IPS-20b (cell line): ENCODE data around the gene UGT2A2.

Experiments
- H3K27ac ChIP-seq: one replicate; pipeline ENCODE4 v1.5.1; 2013; ENCODE audit warnings: low read length
- H3K27me3 ChIP-seq: 2 replicates; pipeline ENCODE4 v1.6.1; 2013; ENCODE audit warnings: mild to moderate bottlenecking, low read length, inconsistent platforms; ENCODE audit not compliant: insufficient read depth
- H3K36me3 ChIP-seq: 2 replicates; pipeline ENCODE4 v1.6.1; 2013; ENCODE audit warnings: low read depth, mild to moderate bottlenecking, inconsistent platforms, low read length, moderate library complexity; ENCODE audit not compliant: insufficient read depth
- H3K4me1 ChIP-seq: 2 replicates; pipeline ENCODE4 v1.6.1; 2013; ENCODE audit warnings: mild to moderate bottlenecking, control low read depth, inconsistent platforms, low read length, moderate library complexity; ENCODE audit not compliant: insufficient read depth
- H3K4me3 ChIP-seq: 2 replicates; pipeline ENCODE4 v1.5.1; 2013; ENCODE audit warnings: mild to moderate bottlenecking, low read length, inconsistent platforms
- H3K9ac ChIP-seq: 2 replicates; pipeline ENCODE4 v1.6.1; 2013; ENCODE audit warnings: low read depth, mild to moderate bottlenecking, inconsistent platforms, low read length, moderate library complexity
- H3K9me3 ChIP-seq: 2 replicates; pipeline ENCODE4 v1.6.1; 2013; ENCODE audit warnings: mild to moderate bottlenecking, low read depth, low read length, inconsistent platforms; ENCODE audit not compliant: insufficient read depth

The UGT2A2 gene

DNA sequence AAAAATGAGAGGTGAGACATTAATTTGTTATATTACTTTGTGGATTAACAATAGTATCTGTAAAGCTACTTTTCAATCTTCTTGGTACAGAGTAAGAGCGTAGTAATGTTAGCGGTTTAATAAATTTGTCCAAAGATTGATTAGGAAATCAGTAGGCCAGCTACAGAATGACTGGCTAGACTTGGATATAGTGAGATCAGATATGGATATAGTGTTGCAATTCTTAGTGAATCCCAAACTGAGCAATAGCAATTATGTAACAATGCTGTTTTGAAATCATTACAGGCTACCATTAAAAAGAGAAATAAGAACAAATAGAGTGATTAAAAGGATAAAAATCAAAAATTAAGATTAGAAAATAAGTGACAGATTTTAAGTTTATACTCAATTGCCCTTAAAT is 847 bp upstream of the UGT2A2 start:
- H3K36me3 ChIP-seq: no peaks in the 10 kb centered on the region
- H3K4me3 ChIP-seq: no peak overlapping the region
- no peaks in the 10 kb centered on the region for H3K9me3 ChIP-seq
- no peak overlapping the region for H3K9ac ChIP-seq
- no peaks in the 10 kb centered on the region for H3K27me3 ChIP-seq
- H3K4me1 ChIP-seq: no peaks in the 10 kb centered on the region
- H3K27ac ChIP-seq: no peak overlapping the region

DNA sequence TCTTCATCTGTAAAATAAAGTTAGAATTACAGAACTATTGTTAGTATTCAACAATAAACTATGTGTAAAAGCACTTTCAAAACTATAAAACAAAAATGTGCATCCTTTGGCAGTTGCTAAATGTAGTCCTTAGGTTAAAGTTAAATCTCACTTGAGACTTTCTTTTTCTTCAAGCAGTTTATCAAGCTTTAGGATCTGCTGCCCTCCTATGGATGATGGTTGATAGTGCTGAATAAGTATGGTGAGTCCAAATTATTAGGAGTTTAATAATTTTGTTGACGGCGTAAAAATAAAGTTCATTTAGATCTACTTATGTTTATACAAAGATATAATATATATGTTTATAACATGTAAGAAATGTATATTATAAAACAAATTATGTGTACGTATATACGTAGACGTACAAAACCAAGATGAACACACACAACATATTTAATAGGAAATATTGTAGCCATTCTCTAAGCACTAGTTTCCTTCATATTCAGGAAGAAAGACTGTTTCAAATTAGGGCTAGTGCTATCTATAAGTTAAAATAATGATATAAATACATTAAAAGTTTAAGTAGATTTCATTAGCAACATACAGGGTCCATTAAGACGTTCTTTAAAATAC is 22.3 kb downstream of the UGT2A2 start:
- H3K36me3 ChIP-seq: no peaks in the 10 kb centered on the region
- no peak overlapping the region for H3K4me3 ChIP-seq
- no peak overlapping the region for H3K27ac ChIP-seq
- H3K27me3 ChIP-seq: no peaks in the 10 kb centered on the region
- no peak overlapping the region for H3K9ac ChIP-seq
- H3K9me3 ChIP-seq: no peaks in the 10 kb centered on the region
- H3K4me1 ChIP-seq: no peaks in the 10 kb centered on the region

DNA sequence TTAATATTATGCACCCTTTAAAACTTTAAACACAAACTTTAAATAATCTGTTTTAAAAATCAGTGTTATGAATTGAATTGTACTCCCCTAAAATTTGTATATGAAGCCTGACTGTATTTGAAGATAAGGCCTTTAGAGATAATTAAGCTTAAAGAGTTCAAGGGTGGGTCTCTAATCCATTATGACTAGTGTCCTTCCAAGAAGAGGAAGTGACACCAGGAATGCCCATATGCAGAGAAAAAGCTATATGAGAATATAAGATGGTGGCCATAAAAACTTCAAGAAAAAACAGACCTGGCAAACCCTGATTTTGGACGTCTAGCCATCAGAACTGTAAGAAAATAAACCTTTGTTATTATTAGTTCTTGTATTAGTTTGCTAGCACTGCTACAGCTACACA is 29.0 kb downstream of the UGT2A2 start:
- Histone ChIP-seq H3K27me3 (no peaks in the 10 kb centered on the region), H3K4me1 (no peaks in the 10 kb centered on the region), H3K27ac (no peak overlapping the region), H3K9me3 (no peaks in the 10 kb centered on the region), H3K9ac (no peak overlapping the region), H3K36me3 (no peaks in the 10 kb centered on the region), H3K4me3 (no peak overlapping the region)

DNA sequence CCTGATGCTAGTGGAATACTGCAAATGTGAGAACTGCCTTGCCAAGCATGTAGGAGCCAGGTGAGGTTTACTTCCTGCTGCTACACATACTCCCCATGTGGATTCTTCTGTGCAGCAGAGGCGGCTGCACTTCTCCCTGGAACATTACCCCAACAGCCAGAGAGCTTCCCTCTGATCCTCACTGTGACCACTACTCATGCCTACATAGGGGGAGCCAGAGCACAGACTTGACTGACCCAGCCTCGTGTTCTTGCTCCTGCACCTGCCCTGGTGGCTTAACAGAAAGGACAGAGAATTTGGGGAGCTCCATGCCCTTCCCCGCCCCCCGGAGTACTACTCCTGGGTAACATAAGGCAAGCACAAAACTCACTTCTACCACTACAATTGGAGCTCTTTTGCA is 38.4 kb downstream of the UGT2A2 start:
- Histone ChIP-seq H3K9ac (no peak overlapping the region), H3K4me3 (no peak overlapping the region), H3K27ac (no peak overlapping the region), H3K9me3 (no peaks in the 10 kb centered on the region), H3K27me3 (no peaks in the 10 kb centered on the region), H3K4me1 (no peaks in the 10 kb centered on the region), H3K36me3 (no peaks in the 10 kb centered on the region)

DNA sequence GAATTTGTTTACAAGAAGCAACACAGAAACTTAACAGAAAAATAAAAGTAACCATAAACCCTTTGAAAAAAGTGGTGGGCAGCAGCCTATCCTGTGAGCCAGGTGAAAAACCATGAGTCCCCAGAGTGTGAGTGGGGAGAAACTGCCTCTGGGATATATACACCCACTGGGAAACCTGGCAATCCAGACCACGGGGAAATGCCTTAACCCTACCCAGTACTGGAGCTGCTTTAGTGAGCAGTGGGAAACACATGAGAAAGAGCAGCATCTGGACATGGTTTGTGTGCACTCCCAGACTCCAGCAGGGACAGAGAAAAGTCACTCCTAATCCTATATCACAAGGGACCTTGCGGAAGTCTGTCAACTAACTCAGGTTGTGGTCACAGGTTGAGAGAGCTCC is 39.4 kb downstream of the UGT2A2 start:
- Histone ChIP-seq H3K27me3 (no peaks in the 10 kb centered on the region), H3K4me3 (no peak overlapping the region), H3K4me1 (no peaks in the 10 kb centered on the region), H3K27ac (no peak overlapping the region), H3K9ac (no peak overlapping the region), H3K36me3 (no peaks in the 10 kb centered on the region), H3K9me3 (no peaks in the 10 kb centered on the region)

DNA sequence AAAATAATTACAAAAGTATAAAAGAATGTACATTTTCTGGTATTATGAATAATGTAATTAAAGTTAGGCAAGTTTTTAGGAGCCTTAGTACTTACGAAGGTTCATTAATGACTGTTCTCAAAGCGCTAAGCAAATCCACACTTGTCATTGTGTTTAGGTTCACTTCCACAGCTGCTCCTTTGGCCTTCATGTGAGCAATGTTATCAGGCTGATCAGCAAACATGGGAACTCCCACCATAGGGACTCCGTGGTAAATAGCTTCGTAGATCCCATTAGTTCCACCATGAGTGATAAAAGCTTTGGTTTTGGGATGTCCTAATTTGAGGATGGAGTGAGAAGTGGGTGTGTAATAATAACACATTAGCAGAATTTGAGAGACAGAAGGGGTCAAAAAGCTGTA is 45.1 kb downstream of the UGT2A2 start:
- H3K4me1 ChIP-seq: no peaks in the 10 kb centered on the region
- H3K27ac ChIP-seq: no peak overlapping the region
- H3K9ac ChIP-seq: no peak overlapping the region
- H3K36me3 ChIP-seq: no peaks in the 10 kb centered on the region
- H3K4me3 ChIP-seq: no peak overlapping the region
- H3K27me3 ChIP-seq: no peaks in the 10 kb centered on the region
- H3K9me3 ChIP-seq: no peaks in the 10 kb centered on the region

DNA sequence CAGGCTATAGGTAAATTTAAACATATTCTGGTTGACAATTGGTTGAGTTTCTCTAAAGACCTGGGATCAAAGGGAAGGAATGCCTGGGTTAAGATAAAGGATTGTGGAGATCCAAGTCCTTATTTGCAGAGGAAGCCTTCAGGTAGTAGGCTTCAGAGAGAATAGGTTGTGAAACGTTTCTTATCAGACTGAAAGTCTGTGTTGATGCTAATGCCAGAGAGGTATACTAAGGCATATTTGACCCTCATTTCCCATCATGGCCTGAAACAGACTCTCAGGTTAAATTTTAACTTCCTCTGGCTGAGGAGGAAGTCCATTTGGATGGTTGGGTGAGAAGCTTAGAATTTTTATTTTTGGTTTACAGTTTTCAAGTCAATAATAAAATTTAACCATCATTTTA is 48.1 kb downstream of the UGT2A2 start:
- Histone ChIP-seq H3K9ac (no peak overlapping the region), H3K4me1 (no peaks in the 10 kb centered on the region), H3K9me3 (no peaks in the 10 kb centered on the region), H3K4me3 (no peak overlapping the region), H3K27ac (no peak overlapping the region), H3K36me3 (no peaks in the 10 kb centered on the region), H3K27me3 (no peaks in the 10 kb centered on the region)

DNA sequence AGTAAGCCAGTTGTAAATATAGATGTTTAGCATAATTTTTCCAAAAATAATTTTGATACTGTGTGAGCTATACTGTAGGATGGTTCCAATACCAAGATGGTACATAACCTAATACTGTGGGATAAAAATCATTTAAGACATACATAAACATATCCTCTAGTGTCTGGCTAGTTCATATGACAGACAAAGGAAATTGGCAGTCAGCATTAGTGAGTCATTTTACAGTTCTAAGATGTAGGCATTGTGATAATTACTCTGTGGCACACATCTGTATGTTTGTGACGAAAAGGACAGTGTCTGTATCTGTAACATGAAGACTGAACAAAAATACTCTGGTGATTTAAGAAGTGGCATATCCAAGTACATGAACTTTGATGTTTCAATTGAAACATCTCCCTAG is 49.6 kb downstream of the UGT2A2 start:
- no peak overlapping the region for H3K27ac ChIP-seq
- H3K27me3 ChIP-seq: no peaks in the 10 kb centered on the region
- H3K4me3 ChIP-seq: no peak overlapping the region
- H3K36me3 ChIP-seq: no peaks in the 10 kb centered on the region
- no peaks in the 10 kb centered on the region for H3K4me1 ChIP-seq
- no peaks in the 10 kb centered on the region for H3K9me3 ChIP-seq
- H3K9ac ChIP-seq: no peak overlapping the region

DNA sequence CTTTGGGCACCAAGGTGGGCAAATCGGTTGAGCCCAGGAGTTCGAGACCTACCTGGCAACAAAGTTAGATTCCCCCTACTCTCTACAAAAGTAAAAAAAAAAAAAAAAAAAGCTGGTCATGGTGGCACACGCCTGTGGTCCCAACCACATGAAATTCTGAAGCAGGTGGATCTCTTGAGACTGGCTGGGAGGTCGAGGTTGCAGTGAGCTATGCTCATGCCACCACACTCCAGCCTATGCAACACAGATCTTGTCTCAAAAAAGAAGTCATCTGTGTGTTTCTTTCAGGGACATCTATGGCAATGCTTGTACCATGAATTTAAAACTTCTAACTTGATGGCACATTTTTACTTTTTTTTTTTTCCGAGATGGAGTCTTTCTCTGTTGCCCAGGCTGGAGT is 55.3 kb downstream of the UGT2A2 start:
- Histone ChIP-seq H3K9ac (no peak overlapping the region), H3K9me3 (no peaks in the 10 kb centered on the region), H3K36me3 (no peaks in the 10 kb centered on the region), H3K4me1 (no peaks in the 10 kb centered on the region), H3K4me3 (no peak overlapping the region), H3K27ac (no peak overlapping the region), H3K27me3 (no peaks in the 10 kb centered on the region)

DNA sequence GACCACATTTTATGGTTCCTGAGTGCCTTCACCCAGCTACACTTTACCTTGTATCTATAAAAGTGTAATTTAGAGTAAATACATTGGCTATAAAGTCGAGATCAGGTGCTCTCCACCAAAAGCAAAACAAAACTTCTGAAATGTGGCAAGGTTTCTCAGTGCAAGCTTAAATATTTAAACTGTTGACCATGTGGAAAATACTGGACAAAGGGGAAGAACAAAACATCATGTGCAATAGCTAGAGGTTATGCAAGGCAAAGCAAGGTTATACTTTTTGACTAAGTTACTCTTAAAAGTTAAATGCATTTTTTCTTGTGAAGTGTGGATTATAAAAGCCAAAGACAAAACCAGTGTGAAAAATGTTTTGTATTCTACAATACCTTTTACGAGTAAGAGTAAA is 55.9 kb downstream of the UGT2A2 start:
- Histone ChIP-seq H3K9me3 (no peaks in the 10 kb centered on the region), H3K4me3 (no peak overlapping the region), H3K4me1 (no peaks in the 10 kb centered on the region), H3K27ac (no peak overlapping the region), H3K36me3 (no peaks in the 10 kb centered on the region), H3K27me3 (no peaks in the 10 kb centered on the region), H3K9ac (no peak overlapping the region)

DNA sequence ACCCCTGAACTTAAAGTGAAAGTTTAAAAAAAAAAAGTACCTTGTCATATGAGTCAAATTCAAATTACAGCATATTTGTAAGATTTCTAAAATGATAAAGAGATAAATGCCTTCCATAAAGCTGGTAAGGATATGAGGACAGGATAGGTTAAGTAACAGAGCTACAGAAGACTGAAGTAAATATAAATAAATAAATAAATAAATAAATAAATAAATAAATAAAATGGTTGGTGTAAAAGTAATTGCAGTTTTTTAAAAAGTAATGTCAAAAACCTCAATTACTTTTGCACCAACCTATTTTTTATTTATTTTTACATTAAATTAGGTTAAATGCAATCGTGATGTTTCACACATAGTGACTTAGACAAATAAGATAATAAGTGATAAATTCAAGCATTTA is 62.2 kb downstream of the UGT2A2 start:
- no peaks in the 10 kb centered on the region for H3K4me1 ChIP-seq
- H3K9me3 ChIP-seq: no peaks in the 10 kb centered on the region
- no peaks in the 10 kb centered on the region for H3K36me3 ChIP-seq
- no peak overlapping the region for H3K9ac ChIP-seq
- no peaks in the 10 kb centered on the region for H3K27me3 ChIP-seq
- no peak overlapping the region for H3K27ac ChIP-seq
- H3K4me3 ChIP-seq: no peak overlapping the region

DNA sequence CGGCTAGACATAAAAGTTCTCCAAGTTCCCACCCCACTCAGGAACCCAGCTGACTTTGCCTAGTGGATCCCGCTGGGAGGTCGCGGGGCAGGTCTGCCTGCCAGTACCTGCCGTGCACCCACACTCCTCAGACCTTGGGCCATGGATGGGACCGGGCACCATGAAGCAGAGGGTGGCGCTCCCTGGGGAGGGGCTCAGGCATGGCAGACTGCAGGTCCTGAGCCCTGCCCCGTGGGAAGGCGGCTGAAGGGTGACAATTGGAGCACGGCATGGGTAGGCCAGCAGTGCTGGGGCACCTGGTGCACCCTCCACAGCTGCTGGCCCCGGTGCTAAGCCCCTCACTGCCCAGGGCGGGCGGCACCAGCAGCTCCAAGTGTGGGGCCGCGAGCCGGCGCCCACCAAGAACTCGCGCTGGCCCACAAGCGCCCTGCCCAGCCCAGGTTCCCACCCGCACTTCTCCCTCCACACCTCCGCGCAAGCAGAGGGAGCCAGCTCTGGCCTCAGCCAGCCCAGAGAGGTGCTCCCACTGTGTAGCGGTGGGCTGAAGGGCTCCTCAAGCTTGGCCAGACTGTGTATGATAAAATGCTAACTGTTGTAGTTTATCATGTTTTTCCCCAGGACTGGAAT is 63.1 kb downstream of the UGT2A2 start:
- Histone ChIP-seq H3K27me3 (no peaks in the 10 kb centered on the region), H3K4me3 (no peak overlapping the region), H3K27ac (no peak overlapping the region), H3K9ac (no peak overlapping the region), H3K9me3 (no peaks in the 10 kb centered on the region), H3K36me3 (no peaks in the 10 kb centered on the region), H3K4me1 (no peaks in the 10 kb centered on the region)
